Mucosa of rectum (tissue), 2 donors: Measurements from ENCODE around the gene NUPR2.
"Not testable (repeated sequence)": the region's sequence is repeated elsewhere in the genome, so short reads cannot be mapped to it uniquely, and the experiment has no call there.

Experiments
- H3K27ac ChIP-seq, 2 donors: one replicate each; pipeline ENCODE4 v1.7.0; 2013; ENCODE audit warnings: inconsistent platforms in 2 of 2, low read depth in 2 of 2, low read length in 2 of 2
- H3K27me3 ChIP-seq, 2 donors: one replicate each; pipeline ENCODE4 v1.7.0; 2013; ENCODE audit warnings: low read length in 2 of 2; ENCODE audit not compliant: control insufficient read depth in 2 of 2, insufficient read depth in 2 of 2
- H3K36me3 ChIP-seq, 2 donors: one replicate each; pipeline ENCODE4 v1.7.0; 2013; ENCODE audit warnings: low read length in 2 of 2; ENCODE audit not compliant: control insufficient read depth in 2 of 2, insufficient read depth in 2 of 2
- H3K4me1 ChIP-seq, 2 donors: one replicate each; pipeline ENCODE4 v1.7.0; 2013; ENCODE audit warnings: low read length in 2 of 2, mild to moderate bottlenecking in 1 of 2; ENCODE audit not compliant: control insufficient read depth in 2 of 2, insufficient read depth in 2 of 2
- H3K4me3 ChIP-seq, 2 donors: one replicate each; pipeline ENCODE4 v1.7.0; 2013; ENCODE audit warnings: low read length in 2 of 2
- H3K9ac ChIP-seq, 2 donors: one replicate each; pipeline ENCODE4 v1.7.0; 2013; ENCODE audit warnings: low read length in 2 of 2, low read depth in 1 of 2, mild to moderate bottlenecking in 1 of 2
- H3K9me3 ChIP-seq, 2 donors: one replicate each; pipeline ENCODE4 v1.7.0; 2013; ENCODE audit warnings: low read length in 2 of 2; ENCODE audit not compliant: control insufficient read depth in 2 of 2
- donor health status: healthy.
- donor health status: Normal muscosa, but diverticular disease.

NUPR2 gene

GRCh38 chr7:56066376-56066775 lies 49.8 kb downstream of the NUPR2 start:
- Histone ChIP-seq H3K36me3 (peaks cover 16 to 32% of the 10 kb centered on the region in 2 donors), H3K4me1 (peaks cover 4 to 11% of the 10 kb centered on the region in 2 donors)
- not testable (repeated sequence) for H3K27me3 ChIP-seq, H3K9me3 ChIP-seq, H3K27ac ChIP-seq, H3K9ac ChIP-seq, H3K4me3 ChIP-seq
